ENCODE data around the gene CDK14.

DNA sequence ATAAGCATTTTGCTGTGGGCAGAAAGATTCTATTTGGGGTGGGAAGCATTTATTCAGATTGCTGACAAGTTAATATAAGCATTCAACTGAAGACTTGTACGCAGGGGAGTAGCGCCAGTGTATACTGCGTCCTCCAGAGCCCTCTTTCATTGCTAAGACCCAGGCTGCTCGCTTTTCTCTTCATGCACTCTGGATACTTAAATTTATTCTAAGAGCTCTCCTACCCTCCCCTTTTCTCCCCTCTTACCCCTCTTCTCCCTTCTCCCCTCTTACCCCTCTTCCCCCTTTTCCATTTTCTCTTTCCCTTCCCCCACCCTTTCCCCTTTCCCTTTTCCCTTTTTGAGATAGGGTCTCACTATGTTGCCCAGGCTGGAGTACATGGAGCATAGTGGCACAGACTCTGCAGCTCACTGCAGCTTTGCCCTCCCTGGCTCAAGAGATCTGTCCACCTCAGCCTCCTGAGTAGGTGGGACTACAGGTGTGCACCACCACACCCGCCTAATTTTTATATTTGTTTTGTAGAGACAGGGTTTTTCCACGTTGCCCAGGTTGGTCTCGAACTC is 125.8 kb downstream of the CDK14 start:
- no peak for TF ChIP-seq CTCF (IDR thresholded peaks at IDR 0.05; ENCODE audit: insufficient read depth, low read length)
- TF ChIP-seq POLR2AphosphoS5 (IDR thresholded peaks at IDR 0.05; ENCODE audit: low read depth) = no peak
- TF ChIP-seq, protein P1, sequence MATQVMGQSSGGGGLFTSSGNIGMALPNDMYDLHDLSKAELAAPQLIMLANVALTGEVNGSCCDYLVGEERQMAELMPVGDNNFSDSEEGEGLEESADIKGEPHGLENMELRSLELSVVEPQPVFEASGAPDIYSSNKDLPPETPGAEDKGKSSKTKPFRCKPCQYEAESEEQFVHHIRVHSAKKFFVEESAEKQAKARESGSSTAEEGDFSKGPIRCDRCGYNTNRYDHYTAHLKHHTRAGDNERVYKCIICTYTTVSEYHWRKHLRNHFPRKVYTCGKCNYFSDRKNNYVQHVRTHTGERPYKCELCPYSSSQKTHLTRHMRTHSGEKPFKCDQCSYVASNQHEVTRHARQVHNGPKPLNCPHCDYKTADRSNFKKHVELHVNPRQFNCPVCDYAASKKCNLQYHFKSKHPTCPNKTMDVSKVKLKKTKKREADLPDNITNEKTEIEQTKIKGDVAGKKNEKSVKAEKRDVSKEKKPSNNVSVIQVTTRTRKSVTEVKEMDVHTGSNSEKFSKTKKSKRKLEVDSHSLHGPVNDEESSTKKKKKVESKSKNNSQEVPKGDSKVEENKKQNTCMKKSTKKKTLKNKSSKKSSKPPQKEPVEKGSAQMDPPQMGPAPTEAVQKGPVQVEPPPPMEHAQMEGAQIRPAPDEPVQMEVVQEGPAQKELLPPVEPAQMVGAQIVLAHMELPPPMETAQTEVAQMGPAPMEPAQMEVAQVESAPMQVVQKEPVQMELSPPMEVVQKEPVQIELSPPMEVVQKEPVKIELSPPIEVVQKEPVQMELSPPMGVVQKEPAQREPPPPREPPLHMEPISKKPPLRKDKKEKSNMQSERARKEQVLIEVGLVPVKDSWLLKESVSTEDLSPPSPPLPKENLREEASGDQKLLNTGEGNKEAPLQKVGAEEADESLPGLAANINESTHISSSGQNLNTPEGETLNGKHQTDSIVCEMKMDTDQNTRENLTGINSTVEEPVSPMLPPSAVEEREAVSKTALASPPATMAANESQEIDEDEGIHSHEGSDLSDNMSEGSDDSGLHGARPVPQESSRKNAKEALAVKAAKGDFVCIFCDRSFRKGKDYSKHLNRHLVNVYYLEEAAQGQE (IDR thresholded peaks at IDR 0.05; ENCODE audit: insufficient replicate concordance, low read depth) = no peak
- no peak for TF ChIP-seq GABPA (IDR thresholded peaks at IDR 0.05; ENCODE audit: low read depth)
